Lung microvascular endothelial cell (primary cell): ENCODE measurements around the gene MIOX. TPM values are rescaled to one million over a fixed set of nuclear protein-coding genes. Genes with fewer than 3 reads are reported as not detected.
"Not testable (repeated sequence)": the region's sequence is repeated elsewhere in the genome, so short reads cannot be mapped to it uniquely, and the experiment has no call there.

Source experiments
- DNase-seq, 2 donors: peaks; one replicate each; pipeline versions ENCODE4 v3.0.0 to v3.0.0-alpha.2; 2010; ENCODE audit warnings: low read depth in 2 of 2
- total RNA-seq: library from RNA; depleted of rRNA; stranded (reverse); fragments of >200 nt; gene quantifications from 2 replicates; pipeline ENCODE4 v1.2.1, GENCODE V29; 2014

MIOX gene
- total RNA-seq, 1 donor from 2014 or later = not detected

GRCh38 chr22:50516068-50516467 lies 29.4 kb downstream of the MIOX start:
- no peak for DNase-seq

DNA sequence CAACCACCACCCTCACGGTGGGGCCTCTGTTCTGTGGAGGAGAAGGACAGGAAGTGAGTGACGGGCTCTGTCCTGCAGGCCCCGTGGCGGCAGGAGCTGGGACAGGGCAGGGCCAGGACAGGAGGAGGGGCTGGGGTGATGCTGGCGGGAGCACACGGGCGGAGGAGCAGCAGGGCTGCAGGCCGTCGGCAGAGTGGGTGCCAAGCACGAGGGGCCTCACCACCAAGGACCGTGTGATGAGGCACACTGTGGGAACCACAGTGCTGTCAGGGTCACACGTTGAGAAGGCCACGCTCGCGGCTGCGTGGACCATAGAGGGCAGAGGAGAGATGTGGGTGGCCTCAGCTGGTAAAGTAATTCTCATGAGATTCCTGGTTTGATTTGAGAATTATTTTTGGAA lies 30.2 kb downstream of the MIOX start:
- DNase-seq = no peak

DNA sequence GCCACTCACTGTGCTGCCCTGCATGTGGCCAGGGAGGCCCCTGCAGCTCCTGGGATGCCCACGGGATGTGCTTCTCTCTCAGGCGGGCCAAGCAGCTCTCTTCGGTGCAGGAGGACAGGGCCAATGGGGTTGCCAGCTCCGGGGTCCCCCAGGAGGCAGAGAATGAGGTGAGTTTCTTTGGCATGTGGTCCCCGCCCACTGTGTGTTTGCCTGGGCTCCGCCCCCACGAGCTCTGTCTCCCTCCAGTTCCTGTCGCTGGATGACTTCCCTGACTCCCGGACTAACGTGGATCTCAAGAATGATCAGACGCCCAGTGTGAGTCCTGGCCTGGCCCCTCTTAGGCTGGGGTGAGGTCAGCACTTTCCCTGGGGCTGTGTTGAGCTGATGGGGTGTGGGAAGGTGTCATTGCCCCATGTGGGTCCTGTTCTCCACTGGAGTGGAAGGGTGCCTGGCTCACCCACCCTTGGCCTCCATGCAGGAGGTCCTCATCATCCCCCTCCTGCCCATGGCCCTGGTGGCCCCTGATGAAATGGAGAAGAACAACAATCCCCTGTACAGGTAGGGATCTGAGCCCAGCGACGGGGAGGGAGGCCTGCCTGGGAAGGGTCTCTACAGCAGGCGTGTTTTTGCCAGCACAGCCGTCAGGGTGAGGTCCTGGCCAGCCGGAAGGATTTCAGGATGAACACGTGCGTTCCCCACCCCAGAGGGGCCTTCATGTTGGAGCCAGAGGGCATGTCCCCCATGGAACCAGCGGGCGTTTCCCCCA lies 31.0 kb downstream of the MIOX start:
- DNase-seq = no peak

- DNase-seq = no peak
Observed at GRCh38 chr22:50518606-50519005, 31.9 kb downstream of the MIOX start.

- no peak for DNase-seq
Observed at GRCh38 chr22:50519151-50519550, 32.5 kb downstream of the MIOX start.

DNA sequence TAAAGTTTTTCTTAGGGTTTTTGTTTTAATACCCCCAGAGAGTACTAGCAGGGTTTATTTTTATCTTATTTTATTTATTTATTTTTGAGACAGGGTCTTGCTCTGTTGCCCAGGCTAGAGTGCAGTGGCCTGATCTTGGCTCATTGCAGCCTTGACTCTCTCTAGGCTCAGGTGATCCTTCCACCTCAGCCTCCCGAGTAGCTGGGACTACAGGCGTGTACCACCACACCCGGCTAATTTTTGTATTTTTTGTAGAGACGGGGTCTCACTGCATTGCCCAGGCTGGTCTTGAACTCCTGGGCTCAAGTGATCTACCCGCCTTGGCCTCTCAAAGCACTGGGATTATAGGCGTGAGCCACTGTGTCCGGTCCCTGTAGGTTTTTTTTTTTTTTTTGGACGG lies 33.5 kb downstream of the MIOX start:
- not testable (repeated sequence) for DNase-seq

GRCh38 chr22:50520826-50521453 lies 34.3 kb downstream of the MIOX start:
- no peak for DNase-seq

- DNase-seq = no peak
Observed at GRCh38 chr22:50521710-50522109, 35.1 kb downstream of the MIOX start.

- no peak for DNase-seq
Observed at GRCh38 chr22:50522208-50522805, 35.6 kb downstream of the MIOX start.

DNA sequence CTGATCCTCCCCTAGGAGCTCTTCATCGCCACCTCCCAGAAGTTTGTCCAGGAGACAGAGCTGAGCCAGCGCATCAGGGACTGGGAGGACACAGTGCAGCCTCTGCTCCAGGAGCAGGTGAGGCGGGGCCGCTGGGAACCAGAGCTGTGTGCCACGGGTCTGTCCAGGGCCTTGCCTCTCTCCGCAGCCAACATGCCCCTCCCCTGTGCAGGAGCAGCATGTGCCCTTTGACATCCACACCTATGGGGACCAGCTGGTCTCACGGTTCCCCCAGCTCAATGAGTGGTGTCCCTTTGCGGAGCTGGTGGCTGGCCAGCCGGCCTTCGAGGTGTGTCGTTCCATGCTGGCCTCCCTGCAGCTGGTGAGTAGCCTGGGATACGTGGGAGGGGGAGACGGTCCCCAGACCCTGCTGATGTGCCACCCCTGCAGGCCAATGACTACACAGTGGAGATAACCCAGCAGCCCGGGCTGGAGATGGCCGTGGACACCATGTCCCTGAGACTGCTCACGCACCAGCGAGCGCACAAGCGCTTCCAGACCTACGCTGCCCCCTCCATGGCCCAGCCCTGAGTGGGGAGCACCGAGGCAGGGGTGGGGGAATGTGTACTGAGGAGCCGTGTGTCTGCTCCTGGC lies 36.3 kb downstream of the MIOX start:
- DNase-seq = no peak

GRCh38 chr22:50523458-50523805 lies 36.8 kb downstream of the MIOX start:
- no peak for DNase-seq

GRCh38 chr22:50523806-50524675 lies 37.4 kb downstream of the MIOX start:
- DNase-seq = no peak

- DNase-seq = peak in 1 of 2 donors; percentile 35
Observed at GRCh38 chr22:50524676-50525103, 38.0 kb downstream of the MIOX start.

GRCh38 chr22:50525104-50525857 lies 38.6 kb downstream of the MIOX start, which contains the start of gene SCO2:
Gene SCO2 (minus strand): TSS chr22:50525598. CDS start chr22:50524411, 1,187 bp downstream.
- DNase-seq = peak; percentile 98 to 99

- DNase-seq = no peak
Observed at GRCh38 chr22:50525858-50526107, 39.1 kb downstream of the MIOX start.

DNA sequence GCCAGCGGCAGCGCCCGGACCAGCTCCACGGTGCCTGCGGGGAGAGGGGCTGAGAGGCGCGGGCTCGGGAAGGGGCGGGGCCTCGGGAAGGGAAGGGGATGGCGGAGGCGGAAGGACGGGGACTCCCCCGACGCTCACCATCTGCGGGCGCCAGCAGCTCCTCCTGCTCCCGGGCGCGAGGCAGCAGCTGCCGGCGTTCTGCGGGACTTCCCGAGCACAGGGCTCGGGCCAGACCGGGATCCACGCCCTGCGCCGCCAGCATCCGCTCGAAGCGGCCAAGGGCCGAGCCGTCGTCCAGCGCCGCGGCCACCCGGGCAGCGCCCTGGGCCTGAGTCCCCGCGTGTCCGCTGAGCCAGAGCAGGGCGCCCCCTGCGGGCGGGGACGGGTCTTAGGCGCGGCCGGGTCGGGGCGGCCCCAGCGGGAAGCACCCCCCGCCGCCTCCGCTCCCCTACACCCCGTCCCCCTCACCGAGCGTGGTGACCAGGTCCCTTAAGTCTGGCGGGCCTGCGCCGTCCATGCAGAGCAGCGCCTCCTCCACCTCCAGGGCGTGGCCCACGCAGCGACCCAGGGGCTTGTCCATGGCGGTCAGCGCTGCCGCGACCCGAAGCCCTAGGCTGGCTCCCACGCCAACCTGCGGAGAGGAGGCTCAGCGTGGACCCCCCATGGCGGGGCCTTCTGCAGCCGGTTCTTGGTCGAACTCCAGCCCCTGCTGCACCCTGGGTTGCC lies 39.6 kb downstream of the MIOX start:
- peak; percentile 81 to 85 for DNase-seq

GRCh38 chr22:50526834-50527801 lies 40.5 kb downstream of the MIOX start:
- DNase-seq = no peak

DNA sequence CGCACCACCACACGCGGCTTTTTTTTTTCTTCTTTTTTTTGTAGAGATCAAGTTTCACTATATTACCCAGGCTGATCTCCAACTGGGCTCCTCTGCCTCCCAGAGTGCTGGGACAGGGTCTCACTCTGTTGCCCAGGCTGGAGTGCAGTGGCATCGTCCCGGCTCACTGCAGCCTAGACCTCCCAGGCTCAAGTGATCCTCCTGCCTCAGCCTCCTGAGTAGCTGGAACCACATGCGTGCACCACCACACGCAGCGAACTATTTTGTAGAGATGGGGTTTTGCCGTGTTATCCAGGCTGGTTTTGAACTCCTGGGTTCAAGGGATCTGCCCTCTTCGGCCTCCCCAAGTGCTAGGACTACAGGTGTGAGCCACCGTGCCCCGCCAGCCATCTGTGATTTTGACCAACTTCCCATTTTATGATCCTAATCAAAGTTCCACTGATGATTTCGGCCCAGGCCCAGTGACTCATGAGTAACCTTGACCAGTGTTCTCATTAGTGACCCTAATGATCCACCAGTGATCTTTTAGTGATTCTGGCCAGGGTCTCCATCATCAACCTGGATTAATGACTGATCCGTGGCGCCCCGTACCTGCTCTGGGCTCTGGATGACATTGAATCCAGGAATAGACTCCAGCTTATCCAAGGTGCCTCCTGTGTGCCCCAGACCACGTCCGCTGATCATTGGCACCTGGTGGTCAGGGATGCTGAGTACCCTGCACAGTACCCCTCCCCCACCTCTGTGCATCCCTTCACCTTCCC lies 41.4 kb downstream of the MIOX start:
- DNase-seq = no peak
